Skeletal muscle tissue (tissue), 4 donors: Measurements from ENCODE around the gene DUSP22. TPM values are rescaled to one million over a fixed set of nuclear protein-coding genes. Genes with fewer than 3 reads are reported as not detected.
"Not testable (repeated sequence)": the region's sequence is repeated elsewhere in the genome, so short reads cannot be mapped to it uniquely, and the experiment has no call there.

Source experiments
- H3K27ac ChIP-seq: one replicate; pipeline ENCODE4 v1.7.0; 2013; ENCODE audit warnings: mild to moderate bottlenecking, low read depth, low read length, inconsistent platforms
- H3K27me3 ChIP-seq, 3 donors: one replicate each; pipeline ENCODE4 v1.7.0; 2013; ENCODE audit warnings: low read length in 3 of 3; ENCODE audit not compliant: control insufficient read depth in 3 of 3, insufficient read depth in 3 of 3
- H3K36me3 ChIP-seq, 3 donors: one replicate each; pipeline ENCODE4 v1.7.0; 2013; ENCODE audit warnings: low read length in 3 of 3; ENCODE audit not compliant: control insufficient read depth in 3 of 3, insufficient read depth in 3 of 3
- H3K4me1 ChIP-seq, 3 donors: one replicate each; pipeline ENCODE4 v1.7.0; 2013; ENCODE audit warnings: low read length in 3 of 3, mild to moderate bottlenecking in 3 of 3; ENCODE audit not compliant: control insufficient read depth in 3 of 3, insufficient read depth in 3 of 3
- H3K4me3 ChIP-seq, 3 donors: one replicate each; pipeline ENCODE4 v1.7.0; 2013; ENCODE audit warnings: low read length in 3 of 3
- H3K9ac ChIP-seq, 3 donors: one replicate each; pipeline ENCODE4 v1.7.0; 2013; ENCODE audit warnings: low read length in 3 of 3, mild to moderate bottlenecking in 3 of 3, moderate library complexity in 2 of 3, low read depth in 1 of 3
- H3K9me3 ChIP-seq, 3 donors: one replicate each; pipeline ENCODE4 v1.7.0; 2013; ENCODE audit warnings: low read length in 3 of 3; ENCODE audit not compliant: control insufficient read depth in 3 of 3
- total RNA-seq: library from RNA; depleted of rRNA; stranded (reverse); fragments of >200 nt; gene quantifications from one replicate; pipeline ENCODE4 v1.2.3, GENCODE V29; 2014
- donor health status: Osteomylitis.

DUSP22 gene
- total RNA-seq, 1 donor from 2014 or later = 17.7 TPM

DNA sequence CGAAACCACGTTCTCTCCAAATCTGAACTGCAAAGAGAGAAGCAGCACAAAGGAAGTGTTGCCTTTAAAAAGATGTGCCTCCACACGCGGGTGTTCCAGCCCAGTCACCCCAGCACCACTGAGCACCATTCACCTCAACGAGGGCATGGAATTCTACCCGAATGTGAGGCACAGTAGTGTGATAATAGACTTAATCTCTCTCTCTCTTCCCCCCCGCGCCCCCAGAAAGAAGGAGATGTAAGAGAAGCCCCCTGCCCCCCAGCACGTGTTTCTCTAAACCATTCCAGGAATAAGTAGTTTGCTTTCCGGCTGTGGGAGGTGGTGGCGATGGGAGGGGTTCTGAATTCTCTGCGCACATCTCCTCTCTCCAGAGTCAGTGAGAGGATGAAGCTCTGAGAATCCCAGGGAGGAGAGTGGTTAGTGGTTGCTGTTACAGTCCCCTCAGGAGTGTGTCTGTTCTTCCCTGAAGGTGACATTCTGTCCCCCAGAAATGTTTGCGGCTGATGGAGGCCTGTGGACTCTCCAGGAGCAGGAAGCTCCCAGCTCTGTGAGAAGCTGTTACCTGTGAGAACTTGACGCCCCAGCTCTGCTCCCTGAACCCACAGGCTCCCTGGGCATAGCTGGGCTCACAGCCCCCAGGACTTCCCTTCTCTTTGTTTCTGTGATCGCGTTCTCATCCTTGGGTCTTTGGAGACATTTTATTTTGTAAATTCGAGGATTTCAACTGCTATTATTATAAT, 75.8 kb downstream of the DUSP22 start:
- H3K4me3 ChIP-seq = no peak overlapping the region
- H3K27me3 ChIP-seq = peaks cover 30 to 59% (median 36%) of the 10 kb centered on the region in 3 donors
- peaks cover 0 to 5% (median 0%) of the 10 kb centered on the region in 3 donors for H3K4me1 ChIP-seq

DNA sequence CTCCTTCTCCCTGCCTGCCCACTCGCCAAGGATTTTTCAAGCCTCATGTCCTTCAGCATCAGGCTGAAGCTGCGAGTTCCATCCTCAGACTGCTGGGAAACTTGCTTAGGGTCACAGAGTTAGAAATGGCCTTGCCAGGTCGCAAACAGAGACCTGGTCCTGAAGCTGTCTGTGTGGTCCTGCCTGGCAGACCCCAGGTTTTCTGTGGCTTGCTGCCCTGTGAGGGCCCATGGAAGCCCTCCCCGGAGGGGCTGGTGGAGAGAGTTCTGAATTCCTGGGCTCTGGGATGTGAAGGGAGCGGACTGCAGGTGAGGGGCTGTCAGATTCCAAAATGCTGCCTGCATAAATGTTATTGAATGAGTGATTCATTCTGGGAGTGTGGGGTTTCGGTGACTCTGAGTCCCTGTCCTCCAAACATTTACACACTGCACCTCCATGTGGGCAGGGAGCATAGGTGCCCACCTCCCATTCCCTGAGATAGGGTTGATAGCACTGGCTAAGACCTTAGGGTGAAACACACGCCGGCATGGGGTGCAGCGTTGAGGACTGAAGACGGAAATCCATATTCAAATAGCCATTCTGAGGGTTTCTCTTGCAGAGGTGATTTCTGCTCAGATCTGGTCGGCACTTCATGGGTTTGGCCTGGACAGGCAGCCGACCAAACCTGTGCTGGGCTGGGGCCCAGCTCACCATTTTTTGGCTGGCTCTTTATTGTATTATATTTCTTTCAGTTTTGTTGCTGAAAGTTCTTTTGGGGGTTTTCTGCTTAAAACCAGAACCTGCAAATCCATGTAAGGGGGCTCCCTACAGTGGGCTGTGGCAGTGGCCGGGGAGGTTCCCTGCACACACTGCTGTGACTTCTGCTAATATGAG, 77.5 kb downstream of the DUSP22 start:
- Histone ChIP-seq H3K9ac (no peak overlapping the region), H3K4me1 (peaks cover 0 to 5% (median 0%) of the 10 kb centered on the region in 3 donors), H3K27me3 (peaks cover 44 to 68% (median 49%) of the 10 kb centered on the region in 3 donors), H3K36me3 (no peaks in the 10 kb centered on the region), H3K4me3 (no peak overlapping the region), H3K27ac (no peak overlapping the region), H3K9me3 (peaks cover 0 to under 1% (median 0%) of the 10 kb centered on the region in 3 donors)

More for the DNA sequence above, 75.8 kb downstream of the DUSP22 start:
- Histone ChIP-seq H3K9ac (no peak overlapping the region), H3K27ac (no peak overlapping the region), H3K36me3 (no peaks in the 10 kb centered on the region), H3K9me3 (no peaks in the 10 kb centered on the region)

DNA sequence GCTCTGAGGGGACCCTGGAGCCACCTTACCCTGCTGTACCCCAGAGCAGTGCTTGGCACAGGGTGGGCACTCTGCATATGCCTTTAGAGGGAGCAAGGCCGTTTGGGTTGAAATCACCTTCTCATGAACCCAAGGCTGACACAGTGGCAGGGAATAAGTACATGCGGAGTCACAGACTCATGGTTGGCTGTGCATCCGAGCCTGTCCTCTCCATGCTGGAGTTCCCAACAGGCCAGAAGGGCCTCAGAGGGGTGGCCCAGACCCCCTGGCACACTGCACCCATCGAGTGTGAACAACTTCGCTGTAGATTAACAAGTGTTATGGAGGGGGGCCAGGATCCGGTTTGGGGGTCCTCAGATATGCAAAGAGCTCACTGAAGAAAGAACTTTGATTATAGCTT, 78.3 kb downstream of the DUSP22 start:
- no peak overlapping the region for H3K9ac ChIP-seq

DNA sequence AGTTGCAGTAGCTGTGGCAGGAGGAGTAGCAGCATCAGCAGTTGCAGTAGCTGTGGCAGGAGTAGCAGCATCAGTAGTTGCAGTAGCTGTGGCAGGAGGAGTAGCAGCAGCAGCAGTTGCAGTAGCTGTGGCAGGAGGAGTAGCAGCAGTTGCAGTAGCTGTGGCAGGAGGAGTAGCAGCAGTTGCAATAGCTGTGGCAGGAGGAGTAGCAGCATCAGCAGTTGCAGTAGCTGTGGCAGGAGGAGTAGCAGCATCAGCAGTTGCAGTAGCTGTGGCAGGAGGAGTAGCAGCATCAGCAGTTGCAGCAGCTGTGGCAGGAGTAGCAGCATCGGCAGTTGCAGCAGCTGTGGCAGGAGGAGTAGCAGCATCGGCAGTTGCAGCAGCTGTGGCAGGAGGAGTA, 79.6 kb downstream of the DUSP22 start:
- H3K36me3 ChIP-seq, H3K9me3 ChIP-seq, H3K9ac ChIP-seq, H3K4me1 ChIP-seq, H3K4me3 ChIP-seq, H3K27ac ChIP-seq: not testable (repeated sequence)
- H3K27me3 ChIP-seq = peaks cover 50 to 69% (median 51%) of the 10 kb centered on the region in 3 donors

More for the DNA sequence above, 78.3 kb downstream of the DUSP22 start:
- Histone ChIP-seq H3K9me3 (peaks cover 0 to 3% (median 0%) of the 10 kb centered on the region in 3 donors), H3K4me3 (no peak overlapping the region), H3K4me1 (peaks cover 0 to 5% (median 0%) of the 10 kb centered on the region in 3 donors), H3K36me3 (no peaks in the 10 kb centered on the region), H3K27ac (no peak overlapping the region), H3K27me3 (peaks cover 49 to 71% (median 53%) of the 10 kb centered on the region in 3 donors)

DNA sequence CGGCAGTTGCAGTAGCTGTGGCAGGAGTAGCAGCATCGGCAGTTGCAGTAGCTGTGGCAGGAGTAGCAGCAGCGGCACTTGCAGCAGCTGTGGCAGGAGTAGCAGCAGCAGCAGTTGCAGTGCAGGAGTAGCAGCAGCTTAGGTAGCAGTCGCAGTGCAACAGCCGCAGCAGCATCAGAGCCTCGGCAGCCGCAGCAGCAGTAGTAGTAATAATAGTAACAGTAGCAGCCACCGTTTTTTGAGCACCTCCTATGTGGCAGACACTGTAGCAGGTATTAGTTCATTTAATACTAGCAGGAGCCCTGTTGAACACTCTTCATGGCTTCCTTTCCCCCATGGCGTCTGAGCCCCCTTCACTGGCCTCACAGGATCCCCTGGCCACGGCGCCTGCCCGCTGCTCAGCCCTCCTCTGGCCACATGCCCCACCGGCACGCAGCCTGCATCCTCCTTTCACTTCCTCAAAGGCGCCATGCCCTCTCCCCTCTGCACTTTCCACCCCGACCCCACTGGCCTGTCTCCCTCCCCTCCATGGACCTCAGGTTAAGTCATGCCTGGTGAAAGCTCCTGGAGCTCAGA, 80.1 kb downstream of the DUSP22 start:
- H3K4me1 ChIP-seq = no peaks in the 10 kb centered on the region
- H3K36me3 ChIP-seq = no peaks in the 10 kb centered on the region
- no peak overlapping the region for H3K4me3 ChIP-seq
- peaks cover 0 to 3% (median 0%) of the 10 kb centered on the region in 3 donors for H3K9me3 ChIP-seq
- peaks cover 46 to 68% (median 54%) of the 10 kb centered on the region in 3 donors for H3K27me3 ChIP-seq
- no peak overlapping the region for H3K9ac ChIP-seq
- H3K27ac ChIP-seq = no peak overlapping the region

DNA sequence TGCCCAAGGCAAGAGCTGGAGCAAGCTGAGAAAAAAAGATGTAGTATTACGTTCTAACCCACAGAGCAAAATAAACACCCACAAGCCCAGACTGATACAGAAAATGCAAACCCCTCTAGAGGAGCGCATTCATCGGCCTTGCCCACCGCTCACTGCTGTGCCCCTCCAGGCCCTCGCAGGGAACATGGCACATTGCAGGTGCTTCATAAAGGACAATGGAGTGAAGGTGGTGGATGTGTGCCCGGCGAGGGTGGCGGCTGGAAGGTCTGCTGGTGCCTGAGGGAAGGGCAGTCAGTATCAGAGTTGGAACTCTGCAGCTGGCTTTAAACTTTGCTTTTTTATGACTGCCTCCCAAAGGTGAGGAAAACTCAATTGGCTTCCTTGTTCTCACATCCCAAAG, 80.7 kb downstream of the DUSP22 start:
- H3K9me3 ChIP-seq = peaks cover 0 to 3% (median 0%) of the 10 kb centered on the region in 3 donors
- H3K27ac ChIP-seq = no peak overlapping the region
- H3K4me3 ChIP-seq = no peak overlapping the region
- no peak overlapping the region for H3K9ac ChIP-seq
- peaks cover 41 to 63% (median 57%) of the 10 kb centered on the region in 3 donors for H3K27me3 ChIP-seq
- H3K36me3 ChIP-seq = no peaks in the 10 kb centered on the region
- no peaks in the 10 kb centered on the region for H3K4me1 ChIP-seq

DNA sequence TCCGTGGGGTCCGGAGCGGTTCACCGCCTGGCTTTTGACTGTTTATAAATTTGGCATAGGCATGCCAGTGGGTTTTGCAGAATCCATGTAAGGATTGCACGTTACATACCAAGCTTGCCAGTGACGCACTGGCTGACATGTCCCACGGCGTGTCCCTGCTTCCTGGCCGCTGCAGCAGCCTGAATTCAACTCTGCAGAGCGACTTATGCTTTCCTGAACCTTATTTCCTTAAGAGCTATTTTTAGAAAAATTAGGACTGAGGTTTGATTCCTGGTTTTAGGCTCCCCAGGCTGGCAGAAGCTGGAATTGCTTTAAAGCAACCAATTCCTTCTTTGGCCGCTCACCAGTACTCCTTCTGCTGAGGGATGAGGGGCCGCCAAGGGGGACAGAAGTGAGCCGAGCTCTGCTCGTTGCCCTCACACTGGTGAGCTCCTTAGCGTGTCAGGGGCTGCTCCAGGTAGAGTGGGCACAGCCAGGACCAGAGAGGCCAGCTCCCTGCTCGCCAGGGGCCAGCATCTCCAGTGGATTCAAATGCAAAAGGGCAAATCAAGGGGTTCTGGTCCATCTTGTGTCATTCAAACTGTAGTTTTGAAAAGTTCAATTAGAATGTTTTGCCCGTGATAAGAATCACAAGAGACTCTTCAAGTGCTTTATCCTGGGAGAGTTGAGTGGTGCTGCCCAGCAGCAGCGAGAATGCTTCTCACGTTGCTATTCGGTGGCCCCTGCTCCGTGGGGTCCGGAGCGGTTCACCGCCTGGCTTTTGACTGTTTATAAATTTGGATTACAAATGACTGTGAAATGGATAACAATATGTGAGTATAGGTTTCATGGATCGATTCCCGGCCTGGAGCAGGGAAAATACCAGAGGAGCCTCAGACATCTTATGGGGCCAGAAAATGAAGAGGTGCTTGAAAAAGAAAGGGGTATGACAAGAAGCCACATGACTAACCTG, 81.8 kb downstream of the DUSP22 start:
- peaks cover 39 to 61% (median 53%) of the 10 kb centered on the region in 3 donors for H3K27me3 ChIP-seq
- no peak overlapping the region for H3K4me3 ChIP-seq
- H3K27ac ChIP-seq = no peak overlapping the region
- no peaks in the 10 kb centered on the region for H3K4me1 ChIP-seq
- no peaks in the 10 kb centered on the region for H3K36me3 ChIP-seq
- peaks cover 0 to 3% (median 3%) of the 10 kb centered on the region in 3 donors for H3K9me3 ChIP-seq
- no peak overlapping the region for H3K9ac ChIP-seq

DNA sequence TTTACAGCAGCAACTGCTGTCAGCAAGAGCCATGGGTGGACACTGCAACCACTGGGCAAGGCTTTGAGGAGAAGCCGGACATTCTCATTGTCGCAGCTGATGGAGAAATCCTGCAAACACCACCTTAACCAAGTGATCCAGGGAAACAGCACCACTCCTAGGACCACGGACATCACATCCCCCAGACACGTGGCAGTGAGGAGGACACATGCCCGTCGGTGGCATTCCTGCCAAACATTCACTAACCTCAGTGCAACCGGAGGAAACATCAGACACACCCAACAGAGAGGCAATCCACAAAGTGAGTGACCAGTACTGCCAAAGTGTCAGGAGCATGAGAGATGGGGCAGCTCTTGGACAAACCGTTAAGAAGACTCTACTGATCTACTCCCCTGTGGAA, 82.7 kb downstream of the DUSP22 start:
- Histone ChIP-seq H3K27ac (no peak overlapping the region), H3K36me3 (no peaks in the 10 kb centered on the region), H3K4me3 (no peak overlapping the region), H3K9ac (no peak overlapping the region), H3K4me1 (no peaks in the 10 kb centered on the region), H3K9me3 (peaks cover 0 to 3% (median 3%) of the 10 kb centered on the region in 3 donors), H3K27me3 (peaks cover 40 to 61% (median 52%) of the 10 kb centered on the region in 3 donors)
